Thyroid gland (tissue), 4 donors: Measurements from ENCODE around the gene HIVEP3.

Experiments
- CTCF ChIP-seq, 6 experiments: fragments of 200-600 bp in 3 of 6; fragments of 450-650 bp in 3 of 6; sonication (generic) in 3 of 6; IDR thresholded peaks; one replicate each; pipeline ENCODE4 v1.5.1; 2016 to 2019; ENCODE audit warnings: antibody characterized with exemption in 6 of 6, mild to moderate bottlenecking in 2 of 6, inconsistent platforms in 1 of 6, moderate library complexity in 1 of 6
- POLR2A ChIP-seq, 2 donors: fragments of 450-650 bp; IDR thresholded peaks; one replicate each; pipeline ENCODE4 v1.6.1; 2017; ENCODE audit warnings: antibody characterized with exemption in 2 of 2, mild to moderate bottlenecking in 2 of 2, moderate library complexity in 1 of 2

- TF ChIP-seq CTCF (IDR thresholded peaks at IDR 0.05) (no peak), POLR2A (IDR thresholded peaks at IDR 0.05) (no peak)
These were observed 456.7 kb downstream of the HIVEP3 start for GRCh38 chr1:41461790-41462679.
